A673 (cell line): ENCODE measurements around the gene CASKIN1.

Source experiments
- EZH2 ChIP-seq: fragments of 200-600 bp; sonication (generic); IDR thresholded peaks from 2 replicates; pipeline ENCODE4 v1.6.1; 2017; ENCODE audit warnings: borderline replicate concordance, low read depth, mild to moderate bottlenecking, mixed read lengths, antibody characterized with exemption, low read length; ENCODE audit not compliant: poor library complexity, severe bottlenecking
- TF ChIP-seq, protein P1 (sequence below): fragments of 300-800, 200-600 bp; sonication (generic); conservative IDR thresholded peaks from 2 replicates; pipeline ENCODE4 v1.5.1; 2017; ENCODE audit warnings: low read depth, mild to moderate bottlenecking, antibody characterized with exemption, low read length, moderate library complexity, mixed read lengths

DNA sequence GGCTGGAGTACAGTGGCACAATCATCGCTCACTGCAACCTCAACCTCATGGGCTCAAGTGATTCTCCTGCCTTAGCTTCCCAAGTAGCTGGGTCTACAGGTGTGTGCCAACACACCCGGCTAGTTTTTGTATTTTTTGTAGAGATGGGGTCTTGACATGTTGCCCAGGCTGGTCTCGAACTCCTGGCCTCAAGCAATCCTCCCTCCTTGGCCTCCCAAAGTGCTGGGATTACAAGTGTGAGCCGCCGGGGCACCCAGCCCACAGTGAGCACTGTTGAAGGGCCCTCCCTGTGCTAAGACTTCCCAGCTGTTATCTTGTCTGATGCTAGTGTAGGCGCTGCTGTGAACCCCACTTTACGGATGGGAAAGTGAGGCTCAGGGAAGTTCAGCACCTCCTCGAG is 8.0 kb downstream of the CASKIN1 start:
- TF ChIP-seq, protein P1, sequence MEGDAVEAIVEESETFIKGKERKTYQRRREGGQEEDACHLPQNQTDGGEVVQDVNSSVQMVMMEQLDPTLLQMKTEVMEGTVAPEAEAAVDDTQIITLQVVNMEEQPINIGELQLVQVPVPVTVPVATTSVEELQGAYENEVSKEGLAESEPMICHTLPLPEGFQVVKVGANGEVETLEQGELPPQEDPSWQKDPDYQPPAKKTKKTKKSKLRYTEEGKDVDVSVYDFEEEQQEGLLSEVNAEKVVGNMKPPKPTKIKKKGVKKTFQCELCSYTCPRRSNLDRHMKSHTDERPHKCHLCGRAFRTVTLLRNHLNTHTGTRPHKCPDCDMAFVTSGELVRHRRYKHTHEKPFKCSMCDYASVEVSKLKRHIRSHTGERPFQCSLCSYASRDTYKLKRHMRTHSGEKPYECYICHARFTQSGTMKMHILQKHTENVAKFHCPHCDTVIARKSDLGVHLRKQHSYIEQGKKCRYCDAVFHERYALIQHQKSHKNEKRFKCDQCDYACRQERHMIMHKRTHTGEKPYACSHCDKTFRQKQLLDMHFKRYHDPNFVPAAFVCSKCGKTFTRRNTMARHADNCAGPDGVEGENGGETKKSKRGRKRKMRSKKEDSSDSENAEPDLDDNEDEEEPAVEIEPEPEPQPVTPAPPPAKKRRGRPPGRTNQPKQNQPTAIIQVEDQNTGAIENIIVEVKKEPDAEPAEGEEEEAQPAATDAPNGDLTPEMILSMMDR, result no peak
- TF ChIP-seq EZH2, result no peak
